H1 (cell line): Measurements from ENCODE around the gene EXOC5. TPM values are rescaled to one million over a fixed set of nuclear protein-coding genes. Genes with fewer than 3 reads are reported as not detected.

Experiments
- CTCF ChIA-PET: fragments of 300-600 bp; sonication (Branson Sonifier 250); formaldehyde crosslinking; loops from one replicate; lab custom pipeline; 2021; ENCODE audit not compliant: partially characterized antibody; lab: Charles Lee
- POLR2A ChIA-PET: fragments of 300-600 bp; sonication (Branson Sonifier 250); formaldehyde crosslinking; loops from one replicate; lab custom pipeline; 2021; ENCODE audit warnings: inconsistent platforms; ENCODE audit not compliant: partially characterized antibody; lab: Charles Lee
- DNase-seq, 2 experiments: peaks; one replicate each; pipeline versions ENCODE4 v3.0.0 to v3.0.0-alpha.2; 2010 to 2022; ENCODE audit warnings: low spot score in 2 of 2, low read depth in 1 of 2, mixed read lengths in 1 of 2
- FAIRE-seq: peaks from 2 replicates; lab custom pipeline; 2011; peaks lifted over from hg19 to GRCh38; lab: Jason Lieb, UNC
- H2AFZ ChIP-seq: 2 replicates; pipeline ENCODE4 v1.8.1; 2012; ENCODE audit warnings: low read length, inconsistent platforms
- H2AK5ac ChIP-seq: 2 replicates; pipeline ENCODE4 v1.6.1; 2013; ENCODE audit warnings: low read depth, low read length
- H2BK120ac ChIP-seq: replicated peaks from 2 replicates; pipeline ENCODE3; 2013; ENCODE audit warnings: low read depth, low read length, inconsistent platforms
- H2BK12ac ChIP-seq: 2 replicates; pipeline ENCODE4 v1.6.1; 2013; ENCODE audit warnings: low read depth, low read length
- H2BK15ac ChIP-seq: 2 replicates; pipeline ENCODE4 v1.6.1; 2013; ENCODE audit warnings: low read length
- H2BK20ac ChIP-seq: 2 replicates; pipeline ENCODE4 v1.6.1; 2013; ENCODE audit warnings: low read length
- H2BK5ac ChIP-seq: 2 replicates; pipeline ENCODE4 v1.6.1; 2013; ENCODE audit warnings: low read depth, low read length
- H3K14ac ChIP-seq: 2 replicates; pipeline ENCODE4 v1.6.1; 2013; ENCODE audit warnings: inconsistent platforms; ENCODE audit not compliant: insufficient read length
- H3K18ac ChIP-seq: 2 replicates; pipeline ENCODE4 v1.6.1; 2013; ENCODE audit warnings: low read length; ENCODE audit errors: extremely low read depth
- H3K23ac ChIP-seq: 2 replicates; pipeline ENCODE4 v1.6.1; 2013; ENCODE audit warnings: inconsistent platforms; ENCODE audit not compliant: insufficient read length
- H3K23me2 ChIP-seq: 2 replicates; pipeline ENCODE4 v1.6.1; 2013; ENCODE audit warnings: low read depth, low read length
- H3K27ac ChIP-seq: 2 replicates; pipeline ENCODE4 v1.6.1; 2011; ENCODE audit warnings: low read depth, low read length, inconsistent platforms
- H3K27me3 ChIP-seq, 4 experiments: replicated peaks in 1 of 4; 1 replicate in 1 of 4; 2 replicates in 3 of 4; pipeline versions ENCODE4 v1.6.1 to v1.8.1; 2011 to 2013; ENCODE audit warnings: low read length in 3 of 4, mild to moderate bottlenecking in 3 of 4, inconsistent platforms in 2 of 4, mixed read lengths in 2 of 4, moderate library complexity in 1 of 4; ENCODE audit not compliant: control insufficient read depth in 3 of 4, insufficient read depth in 3 of 4; ENCODE audit errors: extremely low read depth in 1 of 4
- H3K36me3 ChIP-seq, 4 experiments: 2 replicates each; pipeline versions ENCODE4 v1.6.1 to v1.8.1; 2011 to 2013; ENCODE audit warnings: mild to moderate bottlenecking in 4 of 4, low read length in 3 of 4, moderate library complexity in 2 of 4, control low read depth in 1 of 4, inconsistent platforms in 1 of 4; ENCODE audit not compliant: insufficient read depth in 4 of 4, control insufficient read depth in 2 of 4
- H3K4ac ChIP-seq: replicated peaks from 2 replicates; pipeline ENCODE3; 2013; ENCODE audit warnings: low read length, low read depth, mixed read lengths, inconsistent platforms; ENCODE audit not compliant: insufficient read length
- H3K4me1 ChIP-seq, 4 experiments: replicated peaks in 1 of 4; 1 replicate in 1 of 4; 2 replicates in 3 of 4; pipeline versions ENCODE4 v1.6.1 to v1.8.1; 2011 to 2013; ENCODE audit warnings: low read length in 3 of 4, inconsistent platforms in 2 of 4, mixed read lengths in 1 of 4; ENCODE audit not compliant: insufficient read depth in 4 of 4, control insufficient read depth in 3 of 4
- H3K4me2 ChIP-seq, 2 experiments: 2 replicates each; pipeline versions ENCODE4 v1.6.1 to v1.8.1; 2011 to 2013; ENCODE audit warnings: low read depth in 2 of 2, low read length in 2 of 2, control low read depth in 1 of 2, inconsistent platforms in 1 of 2, mild to moderate bottlenecking in 1 of 2; ENCODE audit not compliant: insufficient read depth in 1 of 2
- H3K4me3 ChIP-seq, 4 experiments: fragments of 200-600, 300-600 bp in 1 of 4; sonication (generic), shearing (Covaris generic), sonication (Bioruptor Twin) in 1 of 4; 2 replicates each; pipeline versions ENCODE4 v1.5.1 to v1.8.1; 2011 to 2016; ENCODE audit warnings: low read length in 4 of 4, low read depth in 3 of 4, control low read depth in 2 of 4, inconsistent platforms in 2 of 4, mild to moderate bottlenecking in 2 of 4, mixed read lengths in 1 of 4, moderate library complexity in 1 of 4; ENCODE audit not compliant: insufficient read depth in 2 of 4; ENCODE audit errors: extremely low read depth in 1 of 4
- H3K56ac ChIP-seq: replicated peaks from 2 replicates; pipeline ENCODE3; 2013; ENCODE audit warnings: low read depth, mild to moderate bottlenecking, mixed read lengths, low read length, inconsistent platforms; ENCODE audit not compliant: insufficient read length
- H3K79me1 ChIP-seq: 2 replicates; pipeline ENCODE4 v1.6.1; 2013; ENCODE audit warnings: low read depth, low read length, control low read depth
- H3K79me2 ChIP-seq, 2 experiments: 2 replicates each; pipeline versions ENCODE4 v1.6.1 to v1.8.1; 2012 to 2013; ENCODE audit warnings: low read length in 2 of 2, mild to moderate bottlenecking in 2 of 2, inconsistent platforms in 1 of 2; ENCODE audit not compliant: insufficient read depth in 2 of 2, control insufficient read depth in 1 of 2
- H3K9ac ChIP-seq, 4 experiments: replicated peaks in 1 of 4; 1 replicate in 1 of 4; 2 replicates in 3 of 4; pipeline versions ENCODE4 v1.6.1 to v1.8.1; 2011 to 2013; ENCODE audit warnings: low read depth in 3 of 4, low read length in 3 of 4, control low read depth in 2 of 4, mild to moderate bottlenecking in 2 of 4, moderate library complexity in 2 of 4, inconsistent platforms in 1 of 4; ENCODE audit errors: extremely low read depth in 1 of 4
- H3K9me3 ChIP-seq, 2 experiments: 2 replicates each; pipeline versions ENCODE4 v1.6.1 to v1.8.1; 2012 to 2013; ENCODE audit warnings: mild to moderate bottlenecking in 2 of 2, moderate library complexity in 2 of 2, control low read depth in 1 of 2, inconsistent platforms in 1 of 2, low read depth in 1 of 2, low read length in 1 of 2, mixed read lengths in 1 of 2; ENCODE audit not compliant: insufficient read depth in 2 of 2
- H4K20me1 ChIP-seq, 2 experiments: replicated peaks in 1 of 2; 2 replicates each; pipeline versions ENCODE3 to v1.8.1; 2011 to 2013; ENCODE audit warnings: inconsistent platforms in 2 of 2, low read length in 2 of 2, mild to moderate bottlenecking in 1 of 2; ENCODE audit not compliant: insufficient read depth in 2 of 2, control insufficient read depth in 1 of 2
- H4K5ac ChIP-seq: 2 replicates; pipeline ENCODE4 v1.6.1; 2013; ENCODE audit warnings: low read length, low read depth, mixed read lengths, inconsistent platforms; ENCODE audit not compliant: insufficient read length
- H4K8ac ChIP-seq: 2 replicates; pipeline ENCODE4 v1.8.0; 2013; ENCODE audit warnings: mild to moderate bottlenecking, moderate library complexity, low read length, inconsistent platforms; ENCODE audit not compliant: insufficient read depth; ENCODE audit errors: extremely low read depth
- H4K91ac ChIP-seq: replicated peaks from 2 replicates; pipeline ENCODE3; 2013; ENCODE audit warnings: low read length, mixed read lengths, inconsistent platforms; ENCODE audit not compliant: insufficient read length
- ASH2L ChIP-seq: fragments of 200-600, 300-600 bp; sonication (generic); IDR thresholded peaks from one replicate; pipeline ENCODE4 v1.7.1; 2017; ENCODE audit warnings: low read length
- BACH1 ChIP-seq: IDR thresholded peaks from 2 replicates; pipeline ENCODE4 v1.6.1; 2012; ENCODE audit warnings: low read length, improper control_type of control experiment
- CBX5 ChIP-seq: fragments of 300-800, 300-1000 bp; sonication (generic); IDR thresholded peaks from 2 replicates; pipeline ENCODE4 v1.7.1; 2016; ENCODE audit warnings: antibody characterized with exemption, low read length, low read depth
- CHD1 ChIP-seq: IDR thresholded peaks from 2 replicates; pipeline ENCODE4 v1.6.1; 2012; ENCODE audit warnings: low read depth, low read length, improper control_type of control experiment
- CHD2 ChIP-seq: IDR thresholded peaks from 2 replicates; pipeline ENCODE4 v1.6.1; 2012; ENCODE audit warnings: low read length, improper control_type of control experiment
- CREB1 ChIP-seq: IDR thresholded peaks from 2 replicates; pipeline ENCODE4 v1.6.1; 2012; ENCODE audit warnings: inconsistent platforms
- CTBP2 ChIP-seq: IDR thresholded peaks from 2 replicates; pipeline ENCODE4 v1.7.0; 2011; ENCODE audit warnings: borderline replicate concordance, mild to moderate bottlenecking, moderate library complexity, mixed read lengths, low read length; ENCODE audit not compliant: insufficient read depth, insufficient read length
- POLR2AphosphoS5 ChIP-seq: IDR thresholded peaks from 2 replicates; pipeline ENCODE4 v1.6.1; 2011; ENCODE audit warnings: low read depth, low read length
- RBBP5 ChIP-seq: IDR thresholded peaks from 2 replicates; pipeline ENCODE4 v1.7.1; 2012; ENCODE audit warnings: low read depth, mild to moderate bottlenecking, inconsistent platforms, low read length, moderate library complexity, borderline replicate concordance
- RXRA ChIP-seq: IDR thresholded peaks from 2 replicates; pipeline ENCODE4 v1.6.1; 2011; ENCODE audit warnings: low read depth, mild to moderate bottlenecking, low read length, moderate library complexity; ENCODE audit not compliant: insufficient read depth
- SIN3A ChIP-seq, 2 experiments: IDR thresholded peaks in 1 of 2; conservative IDR thresholded peaks in 1 of 2; 2 replicates each; pipeline ENCODE4 v1.6.1; 2011 to 2012; ENCODE audit warnings: low read length in 2 of 2, improper control_type of control experiment in 1 of 2, low read depth in 1 of 2, mild to moderate bottlenecking in 1 of 2
- SIRT6 ChIP-seq: IDR thresholded peaks from one replicate; pipeline ENCODE4 v1.7.1; 2012; ENCODE audit warnings: low read length, inconsistent platforms
- TAF7 ChIP-seq: optimal IDR thresholded peaks from 2 replicates; pipeline ENCODE3; 2011; ENCODE audit warnings: low read depth, mild to moderate bottlenecking, inconsistent platforms, low read length, moderate library complexity, borderline replicate concordance
- TBP ChIP-seq: IDR thresholded peaks from 2 replicates; pipeline ENCODE4 v1.6.1; 2011; ENCODE audit warnings: low read depth, low read length, improper control_type of control experiment
- TEAD4 ChIP-seq: IDR thresholded peaks from 2 replicates; pipeline ENCODE4 v1.6.1; 2012; ENCODE audit warnings: low read depth, low read length, inconsistent platforms, mixed read lengths
- ZNF274 ChIP-seq: IDR thresholded peaks from 2 replicates; pipeline ENCODE4 v1.7.0; 2012; ENCODE audit warnings: low read length, borderline replicate concordance; ENCODE audit errors: extremely low read depth
- WGBS, 2 experiments: shearing (Covaris generic) in 1 of 2; methylation state at CpG; one replicate each; pipeline versions ENCODE4 v1.1.6 to v1.1.7; 2013 to 2015; ENCODE audit warnings: low lambda C conversion rate in 2 of 2, mixed read lengths in 2 of 2, inconsistent platforms in 1 of 2, low coverage in 1 of 2, missing lambda C conversion rate in 1 of 2; ENCODE audit not compliant: insufficient replicate concordance in 2 of 2, insufficient coverage in 1 of 2, insufficient read length in 1 of 2; ENCODE audit errors: extremely low coverage in 1 of 2, missing lambda C conversion rate in 1 of 2; 5-methylcytosine and 5-hydroxymethylcytosine counted together
- polyA plus RNA-seq, 7 experiments: library from polyadenylated mRNA; depleted of rRNA in 3 of 7; stranded (reverse) in 5 of 7; unstranded in 2 of 7; fragments of >200 nt in 5 of 7; fragments of 200-250 nt in 2 of 7; gene quantifications; 1 replicate in 5 of 7; 2 replicates in 1 of 7; 4 replicates in 1 of 7; pipeline versions ENCODE4 v1.2.1 to v1.2.3, GENCODE V29; 2011 to 2013; ENCODE audit warnings: missing spikeins in 2 of 7, mixed read lengths in 2 of 7
- total RNA-seq: library from RNA; stranded (reverse); fragmentation: NEBNext Ultra II Directional; extraction: Animal tissue kit (Norgen Biotek cat#: 25700); gene quantifications from 2 replicates; pipeline ENCODE4 v1.2.1, GENCODE V29; 2021

Gene EXOC5
- total and polyA plus RNA-seq, 2 of the 8 experiments (the other 6 are each of a cell fraction or from before 2014, with no cell fraction given) = 23.0 to 86.7 TPM

- H4K8ac ChIP-seq = no peak overlapping the region
- no peak overlapping the region for H2BK15ac ChIP-seq
- peaks cover 12 to 85% of the 10 kb centered on the region in 2 experiments for H3K79me2 ChIP-seq
- no peak overlapping the region for H2BK12ac ChIP-seq
- 58% methylated on average over 2 of the region's 2 CpGs; no CpG with 5 or more reads in 1 of the 2 experiments for WGBS, 2 experiments
- H2AK5ac ChIP-seq = no peak overlapping the region
- H3K4me3 ChIP-seq = peak overlapping the region in 1 of 4 experiments; percentile 1; a peak in 1 of 8 replicates
- no peaks in the 10 kb centered on the region for H3K9me3 ChIP-seq
- no peak overlapping the region for H4K91ac ChIP-seq
- no peak overlapping the region for H3K4ac ChIP-seq
- H2BK20ac ChIP-seq = no peak overlapping the region
- H3K36me3 ChIP-seq = no peaks in the 10 kb centered on the region
- no peak overlapping the region for H2BK120ac ChIP-seq
- H4K20me1 ChIP-seq = peaks cover 2 to 8% of the 10 kb centered on the region in 2 experiments
- no peak overlapping the region for H3K27ac ChIP-seq
- no peaks in the 10 kb centered on the region for H3K27me3 ChIP-seq
- POLR2A ChIA-PET = no interaction called here
- CTCF ChIA-PET = interaction anchor here (0.9 kb wide), 1 partner anchor 421 kb away, joined by 4 read pairs; no protein-coding TSS in a partner anchor
- no peak overlapping the region for H3K9ac ChIP-seq
- no peak overlapping the region for H3K14ac ChIP-seq
- H2AFZ ChIP-seq = no peak overlapping the region
- H3K4me1 ChIP-seq = peaks cover 0 to 3% (median 1%) of the 10 kb centered on the region in 4 experiments; a peak in 3 of 7 replicates
- no peaks in the 10 kb centered on the region; the same call in 1 of the 2 replicates for H3K79me1 ChIP-seq
- DNase-seq (no peak), FAIRE-seq (peak; percentile 50)
- H2BK5ac ChIP-seq = no peak overlapping the region
- peak overlapping the region; percentile 36 to 73; a peak in 3 of 4 replicates for H3K4me2 ChIP-seq
- H3K23me2 ChIP-seq = no peaks in the 10 kb centered on the region
- no peak overlapping the region for H4K5ac ChIP-seq
- no peak overlapping the region for H3K18ac ChIP-seq
- H3K56ac ChIP-seq = no peak overlapping the region
- no peak overlapping the region for H3K23ac ChIP-seq
- TF ChIP-seq POLR2AphosphoS5 = no peak
- TF ChIP-seq SIN3A (conservative IDR thresholded peaks at IDR 0.05 in 1 of 2, IDR thresholded peaks at IDR 0.05 in 1 of 2; ENCODE audit: low read depth in 1 of 2, low read length in 2 of 2) = no peak
- no peak for TF ChIP-seq RBBP5
- no peak for TF ChIP-seq TBP
- no peak for TF ChIP-seq BACH1
- TF ChIP-seq RXRA = no peak
- TF ChIP-seq CREB1 = no peak
- no peak for TF ChIP-seq ASH2L
- no peak for TF ChIP-seq SIRT6
- TF ChIP-seq TEAD4 = no peak
- no peak for TF ChIP-seq CBX5
- no peak for TF ChIP-seq ZNF274
- TF ChIP-seq CTBP2 = no peak
- TF ChIP-seq CHD2 = no peak
- no peak for TF ChIP-seq CHD1
- no peak for TF ChIP-seq TAF7
Observed at GRCh38 chr14:57266065-57266464, 2.6 kb downstream of the EXOC5 start.
